ENCODE measurements around the gene SCAPER. TPM values are rescaled to one million over a fixed set of nuclear protein-coding genes. Genes with fewer than 3 reads are reported as not detected.

Gene SCAPER, protein sequence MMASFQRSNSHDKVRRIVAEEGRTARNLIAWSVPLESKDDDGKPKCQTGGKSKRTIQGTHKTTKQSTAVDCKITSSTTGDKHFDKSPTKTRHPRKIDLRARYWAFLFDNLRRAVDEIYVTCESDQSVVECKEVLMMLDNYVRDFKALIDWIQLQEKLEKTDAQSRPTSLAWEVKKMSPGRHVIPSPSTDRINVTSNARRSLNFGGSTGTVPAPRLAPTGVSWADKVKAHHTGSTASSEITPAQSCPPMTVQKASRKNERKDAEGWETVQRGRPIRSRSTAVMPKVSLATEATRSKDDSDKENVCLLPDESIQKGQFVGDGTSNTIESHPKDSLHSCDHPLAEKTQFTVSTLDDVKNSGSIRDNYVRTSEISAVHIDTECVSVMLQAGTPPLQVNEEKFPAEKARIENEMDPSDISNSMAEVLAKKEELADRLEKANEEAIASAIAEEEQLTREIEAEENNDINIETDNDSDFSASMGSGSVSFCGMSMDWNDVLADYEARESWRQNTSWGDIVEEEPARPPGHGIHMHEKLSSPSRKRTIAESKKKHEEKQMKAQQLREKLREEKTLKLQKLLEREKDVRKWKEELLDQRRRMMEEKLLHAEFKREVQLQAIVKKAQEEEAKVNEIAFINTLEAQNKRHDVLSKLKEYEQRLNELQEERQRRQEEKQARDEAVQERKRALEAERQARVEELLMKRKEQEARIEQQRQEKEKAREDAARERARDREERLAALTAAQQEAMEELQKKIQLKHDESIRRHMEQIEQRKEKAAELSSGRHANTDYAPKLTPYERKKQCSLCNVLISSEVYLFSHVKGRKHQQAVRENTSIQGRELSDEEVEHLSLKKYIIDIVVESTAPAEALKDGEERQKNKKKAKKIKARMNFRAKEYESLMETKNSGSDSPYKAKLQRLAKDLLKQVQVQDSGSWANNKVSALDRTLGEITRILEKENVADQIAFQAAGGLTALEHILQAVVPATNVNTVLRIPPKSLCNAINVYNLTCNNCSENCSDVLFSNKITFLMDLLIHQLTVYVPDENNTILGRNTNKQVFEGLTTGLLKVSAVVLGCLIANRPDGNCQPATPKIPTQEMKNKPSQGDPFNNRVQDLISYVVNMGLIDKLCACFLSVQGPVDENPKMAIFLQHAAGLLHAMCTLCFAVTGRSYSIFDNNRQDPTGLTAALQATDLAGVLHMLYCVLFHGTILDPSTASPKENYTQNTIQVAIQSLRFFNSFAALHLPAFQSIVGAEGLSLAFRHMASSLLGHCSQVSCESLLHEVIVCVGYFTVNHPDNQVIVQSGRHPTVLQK (N-terminal part only)
- 10 to 100 TPM; 24.5 to 53.3 (median 43.7) TPM for total RNA-seq
- polyA plus RNA-seq: 1 to 10 TPM; 3.9 to 5.0 (median 4.7) TPM
- long read RNA-seq, donor 1: 0 reads
- long read RNA-seq, donor 2: 0 reads

DNA sequence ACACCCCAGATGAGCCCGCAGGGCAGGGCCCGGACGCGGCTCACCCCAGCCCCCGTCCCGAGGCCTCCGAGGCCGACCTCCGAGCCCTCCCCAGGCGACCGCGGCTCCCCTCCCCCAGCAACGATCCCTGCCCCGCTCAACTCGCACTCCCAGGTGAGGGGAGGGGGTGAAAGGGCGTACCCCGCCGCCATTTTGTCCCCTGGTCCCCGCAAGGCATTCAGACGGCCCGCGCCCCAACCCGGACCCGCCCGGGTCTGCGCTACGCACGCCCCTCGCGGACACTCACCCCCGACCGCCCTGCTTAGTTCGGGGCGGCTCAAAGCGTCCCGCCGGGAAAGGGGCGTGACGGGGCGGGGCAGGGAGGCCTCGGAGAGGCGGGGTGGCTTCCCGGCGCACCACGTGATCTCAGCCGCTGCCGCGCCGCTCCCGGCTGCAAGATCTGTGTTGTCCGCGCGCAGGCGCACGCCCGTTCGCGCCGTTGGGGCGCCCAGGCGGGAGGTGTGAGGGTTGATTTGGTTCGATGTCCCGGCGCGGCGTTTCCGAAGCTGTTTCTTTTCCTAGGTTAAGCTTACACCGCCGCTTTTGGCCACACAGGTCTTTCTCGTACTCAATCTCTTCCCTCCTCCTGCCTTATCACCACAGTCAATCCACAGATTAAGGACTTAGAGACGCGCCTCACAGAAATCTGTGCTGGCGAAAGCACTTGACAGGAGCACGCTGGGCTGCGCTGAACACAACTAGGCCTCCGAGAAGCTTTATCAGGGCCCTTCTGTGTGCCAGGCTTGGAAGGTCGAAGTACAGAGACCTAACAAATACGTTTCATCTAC, at the start of gene SCAPER:
Gene SCAPER (minus strand): TSS at position 328 of the 827 bp plus-strand sequence. CDS start 21,523 bp downstream, outside the sequence.
- intact Hi-C loops (cut with DNase I; ENCODE audit: low total_unique reads): no loop called here
- WGBS, 5 donors: 0 to 2% (median 1%) methylated on average over 26 to 78 of the region's 78 CpGs

DNA sequence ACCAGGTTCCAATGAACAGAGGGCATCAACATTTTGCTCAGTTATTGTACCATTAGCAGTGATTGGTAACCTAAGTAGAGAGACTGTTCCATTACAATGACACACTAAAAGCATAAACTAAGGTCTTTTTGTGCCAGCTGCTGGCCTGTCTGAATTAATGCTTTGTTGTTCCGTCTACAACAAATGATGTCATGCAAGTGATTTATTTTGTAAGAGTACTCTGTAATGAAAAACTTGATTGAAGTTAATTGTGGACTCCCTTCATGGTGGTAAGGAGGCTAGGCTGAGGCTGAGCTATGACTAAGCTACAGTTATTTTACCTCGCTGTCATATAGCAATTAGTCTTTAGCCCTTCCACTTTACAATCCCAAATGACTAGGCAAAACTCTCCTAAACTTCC, 49.6 kb upstream of the SCAPER start:
- WGBS, 5 donors: 79 to 93% (median 84%) methylated on average over 2 of the region's 2 CpGs
- intact Hi-C loops (cut with DNase I; ENCODE audit: low total_unique reads): no loop called here

More for the DNA sequence above, at the start of gene SCAPER:
- Histone ChIP-seq H3K36me3 (no peaks in the 10 kb centered on the region), H3K4me3 (peak within 1 kb of the TSS; percentile 73 to 91 (median 84)), H3K27ac (peak within 1 kb of the TSS; percentile 70 to 94 (median 92)), H3K9me3 (no peaks in the 10 kb centered on the region), H3K4me1 (peaks cover 14 to 45% (median 33%) of the 10 kb centered on the region in 6 donors), H3K27me3 (replicated peaks in 1 of 7) (no peaks in the 10 kb centered on the region)
- DNase-seq: peak; percentile 99
- TF ChIP-seq POLR2A (IDR thresholded peaks at IDR 0.05) (peak in 2 of 3 donors; percentile 42 to 69), POLR2AphosphoS5 (IDR thresholded peaks at IDR 0.05) (peak; percentile 93 to 96 (median 95))
- TF ChIP-seq, protein P1, sequence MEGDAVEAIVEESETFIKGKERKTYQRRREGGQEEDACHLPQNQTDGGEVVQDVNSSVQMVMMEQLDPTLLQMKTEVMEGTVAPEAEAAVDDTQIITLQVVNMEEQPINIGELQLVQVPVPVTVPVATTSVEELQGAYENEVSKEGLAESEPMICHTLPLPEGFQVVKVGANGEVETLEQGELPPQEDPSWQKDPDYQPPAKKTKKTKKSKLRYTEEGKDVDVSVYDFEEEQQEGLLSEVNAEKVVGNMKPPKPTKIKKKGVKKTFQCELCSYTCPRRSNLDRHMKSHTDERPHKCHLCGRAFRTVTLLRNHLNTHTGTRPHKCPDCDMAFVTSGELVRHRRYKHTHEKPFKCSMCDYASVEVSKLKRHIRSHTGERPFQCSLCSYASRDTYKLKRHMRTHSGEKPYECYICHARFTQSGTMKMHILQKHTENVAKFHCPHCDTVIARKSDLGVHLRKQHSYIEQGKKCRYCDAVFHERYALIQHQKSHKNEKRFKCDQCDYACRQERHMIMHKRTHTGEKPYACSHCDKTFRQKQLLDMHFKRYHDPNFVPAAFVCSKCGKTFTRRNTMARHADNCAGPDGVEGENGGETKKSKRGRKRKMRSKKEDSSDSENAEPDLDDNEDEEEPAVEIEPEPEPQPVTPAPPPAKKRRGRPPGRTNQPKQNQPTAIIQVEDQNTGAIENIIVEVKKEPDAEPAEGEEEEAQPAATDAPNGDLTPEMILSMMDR (IDR thresholded peaks at IDR 0.05 in 8 of 11, conservative IDR thresholded peaks at IDR 0.05 in 3 of 11): peak in 9 of 11 experiments; percentile 9 to 63 (median 36)

DNA sequence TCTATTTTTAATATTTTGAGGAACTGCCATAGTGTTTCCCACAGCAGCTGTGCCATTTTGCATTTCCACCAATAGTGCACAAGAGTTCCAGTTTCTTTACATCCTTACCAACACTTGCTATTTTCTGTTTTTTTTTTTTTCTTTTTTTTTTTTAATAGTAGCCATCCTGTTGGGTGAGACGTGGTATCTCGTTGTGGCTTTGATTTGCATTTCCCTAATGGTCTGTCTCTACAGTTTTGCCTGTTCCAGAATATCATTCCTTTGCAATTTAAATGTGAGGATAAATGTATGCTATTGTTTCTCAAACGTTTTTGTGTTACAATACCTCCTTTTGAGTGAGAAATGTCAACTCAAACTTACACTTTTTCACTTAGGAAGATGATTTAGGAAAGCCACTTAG, 48.8 kb upstream of the SCAPER start:
- H3K36me3 ChIP-seq: peaks cover 0 to 25% (median 10%) of the 10 kb centered on the region in 6 donors

More for the DNA sequence above, 49.6 kb upstream of the SCAPER start:
- H3K36me3 ChIP-seq: peaks cover 0 to 17% (median 4%) of the 10 kb centered on the region in 6 donors
- H3K27ac ChIP-seq: no peak overlapping the region
- H3K27me3 ChIP-seq (replicated peaks in 1 of 7): no peaks in the 10 kb centered on the region
- DNase-seq: no peak
- H3K9me3 ChIP-seq: no peaks in the 10 kb centered on the region
- no peak overlapping the region for H3K4me3 ChIP-seq
- no peaks in the 10 kb centered on the region for H3K4me1 ChIP-seq
- no peak for TF ChIP-seq POLR2AphosphoS5 (IDR thresholded peaks at IDR 0.05)
- no peak for TF ChIP-seq POLR2A (IDR thresholded peaks at IDR 0.05)
- TF ChIP-seq, protein P1 (IDR thresholded peaks at IDR 0.05 in 8 of 11, conservative IDR thresholded peaks at IDR 0.05 in 3 of 11): no peak

More for the DNA sequence above, 48.8 kb upstream of the SCAPER start:
- Histone ChIP-seq H3K4me3 (no peak overlapping the region), H3K27ac (no peak overlapping the region), H3K27me3 (replicated peaks in 1 of 7) (no peaks in the 10 kb centered on the region), H3K4me1 (no peaks in the 10 kb centered on the region), H3K9me3 (no peaks in the 10 kb centered on the region)
- TF ChIP-seq, protein P1 (IDR thresholded peaks at IDR 0.05 in 8 of 11, conservative IDR thresholded peaks at IDR 0.05 in 3 of 11): no peak
- DNase-seq: no peak
- 52 to 74% (median 56%) methylated on average over 3 of the region's 3 CpGs for WGBS, 5 donors
- intact Hi-C loops (cut with DNase I; ENCODE audit: low total_unique reads): no loop called here
